HG03469 (cell line): ENCODE measurements around the gene GPX2.

Experiments used
- ATAC-seq: cut with Tn5 transposase; IDR thresholded peaks from one replicate; pipeline ENCODE4 v1.9.1; 2021; ENCODE audit warnings: mild to moderate bottlenecking, moderate library complexity, moderate number of reproducible peaks; ENCODE audit not compliant: unreplicated experiment

The GPX2 gene

DNA sequence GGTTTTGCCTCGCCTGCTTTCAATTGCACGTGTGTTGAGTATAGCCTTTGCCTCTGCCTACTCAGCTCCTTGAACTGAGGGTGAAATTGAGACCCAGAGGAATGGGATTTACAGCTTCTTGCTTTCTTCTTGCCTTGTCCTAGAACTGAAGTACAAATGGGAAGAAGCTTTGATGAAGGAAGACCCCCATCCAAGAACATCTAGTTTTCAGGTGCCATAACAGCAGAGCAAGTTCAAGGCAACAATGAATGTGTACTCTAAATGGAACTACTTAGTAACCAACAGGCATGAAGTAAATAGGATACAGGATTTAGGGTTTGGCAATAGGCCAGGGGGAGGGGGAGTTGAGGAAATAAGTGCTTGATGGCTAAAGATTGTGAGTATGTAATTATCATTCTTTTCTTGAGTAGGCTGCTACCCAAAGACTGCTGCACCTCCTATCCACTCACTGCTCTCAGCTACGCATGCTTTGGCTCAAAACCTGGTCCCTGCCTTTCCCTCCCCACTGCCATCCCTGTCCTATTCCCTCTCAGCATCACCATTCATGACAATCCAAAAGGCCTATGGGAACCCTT is 2.1 kb downstream of the GPX2 start:
- ATAC-seq: no peak

DNA sequence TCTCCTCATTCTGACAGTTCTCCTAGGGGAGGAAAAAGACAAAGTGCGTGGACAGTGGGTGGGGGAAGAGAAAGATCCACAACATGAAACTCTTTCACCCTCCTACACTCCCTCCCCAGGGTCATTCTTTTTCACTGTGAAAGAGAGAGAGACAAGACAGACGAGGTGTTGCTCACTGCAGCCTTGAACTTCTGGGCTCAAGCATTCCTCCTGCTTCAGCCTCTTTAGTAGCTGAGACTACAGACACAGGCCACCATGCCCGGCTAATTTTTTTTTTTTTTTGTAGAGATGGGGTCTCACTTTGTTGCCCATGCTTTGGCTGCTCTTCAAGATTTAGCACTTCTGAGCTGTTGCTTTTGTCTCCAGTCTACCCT is 2.7 kb downstream of the GPX2 start:
- no peak for ATAC-seq

DNA sequence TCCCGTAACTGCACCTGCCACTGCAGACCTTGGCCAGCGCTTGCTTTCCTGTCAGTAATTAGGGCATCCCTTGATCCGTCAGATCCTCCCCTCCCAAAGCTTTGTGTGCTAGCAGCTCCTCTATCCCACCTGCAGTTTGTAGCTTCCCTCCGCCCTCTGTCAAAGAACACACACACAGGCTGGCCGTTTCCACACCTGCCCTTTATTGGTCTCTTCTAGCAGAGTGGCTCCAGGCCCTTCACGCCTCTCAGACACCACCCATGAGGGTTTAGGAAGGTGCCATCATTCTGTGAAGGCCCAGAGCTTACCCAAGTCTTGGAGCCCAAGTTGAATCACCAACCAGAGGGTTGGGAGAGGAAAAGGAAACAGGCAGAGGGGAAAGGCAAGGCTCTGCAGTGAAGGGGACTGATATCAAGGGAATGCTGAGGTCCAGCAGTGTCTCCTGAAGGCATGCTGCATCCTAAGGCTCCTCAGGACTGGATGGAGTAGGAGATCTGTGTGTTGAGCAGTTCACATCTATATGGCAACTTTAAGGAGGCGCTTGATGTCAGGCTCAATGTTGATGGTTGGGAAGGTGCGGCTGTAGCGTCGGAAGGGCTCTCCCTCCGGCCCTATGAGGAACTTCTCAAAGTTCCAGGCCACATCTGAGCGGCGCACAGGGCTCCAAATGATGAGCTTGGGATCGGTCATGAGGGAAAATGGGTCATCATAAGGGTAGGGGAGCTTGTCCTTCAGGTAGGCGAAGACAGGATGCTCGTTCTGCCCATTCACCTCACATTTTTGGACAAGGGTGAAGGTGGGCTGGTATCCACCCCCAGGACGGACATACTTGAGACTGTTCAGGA is 3.4 kb downstream of the GPX2 start:
- no peak for ATAC-seq

DNA sequence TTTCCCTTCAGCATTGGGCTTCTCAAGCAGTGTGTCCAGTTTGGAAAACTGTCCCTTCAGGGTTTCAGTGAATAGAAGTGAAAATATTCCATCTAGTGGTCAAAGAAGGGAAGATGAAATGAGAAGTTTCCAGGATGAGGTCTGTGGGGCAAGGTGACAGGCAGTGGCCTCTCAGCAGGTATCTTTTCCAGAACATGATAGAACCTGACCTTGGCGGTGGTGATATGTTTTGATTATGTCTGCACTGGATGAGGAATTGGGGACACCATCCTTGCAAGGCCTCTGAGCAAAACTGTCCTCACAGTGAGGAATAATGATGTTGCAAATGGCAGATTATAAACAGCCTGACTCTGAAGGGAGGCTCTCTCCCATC is 4.7 kb downstream of the GPX2 start:
- ATAC-seq: no peak

DNA sequence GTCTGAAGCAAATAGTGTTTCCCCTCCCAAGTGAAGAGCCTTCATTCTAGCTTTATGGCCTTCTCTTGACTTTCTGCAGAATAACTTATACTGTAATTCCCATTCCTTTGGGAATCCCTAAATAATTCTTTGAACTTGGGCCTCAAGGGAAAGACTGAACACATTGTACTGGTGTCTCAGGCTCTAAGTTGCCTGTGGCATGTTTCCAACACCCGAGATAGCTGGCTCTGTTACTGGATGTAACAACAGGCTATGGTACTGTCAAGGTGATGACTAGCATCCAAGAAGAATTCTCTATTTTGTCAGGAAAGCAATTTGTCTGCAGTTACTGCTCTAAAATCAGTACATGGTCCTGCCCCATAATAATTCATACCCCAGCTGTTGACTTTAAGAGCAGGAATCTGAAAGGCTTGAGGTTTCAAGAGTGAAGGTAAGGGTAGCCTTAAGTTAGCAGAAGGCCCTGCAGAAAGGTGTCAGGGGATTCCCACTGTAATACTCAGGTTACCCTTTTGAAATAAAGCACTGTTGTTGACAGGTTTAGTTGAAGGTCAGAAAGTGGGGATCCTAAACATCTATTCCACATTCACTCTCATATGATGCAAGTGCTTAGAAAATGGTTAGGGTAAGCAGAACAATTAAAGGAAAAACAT is 5.2 kb downstream of the GPX2 start:
- no peak for ATAC-seq

DNA sequence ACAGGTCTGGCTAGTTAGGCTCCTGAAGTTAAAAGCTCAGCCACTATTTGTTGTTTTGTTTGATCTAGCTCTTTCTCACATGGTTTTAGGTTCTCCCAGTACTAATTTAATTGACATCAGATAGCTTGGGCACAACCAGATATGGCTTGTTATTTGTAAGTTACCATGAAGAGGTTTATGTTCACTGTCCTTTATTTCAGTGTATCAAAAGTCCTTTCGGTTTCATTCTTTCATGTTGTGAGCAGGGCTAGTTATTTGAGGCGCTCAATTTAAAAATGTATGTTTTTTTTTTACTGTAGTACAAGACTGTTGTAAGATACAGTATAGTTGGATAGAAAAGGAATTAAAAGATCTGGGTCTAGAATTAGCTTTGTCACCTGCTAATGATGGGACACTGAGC is 7.0 kb downstream of the GPX2 start:
- no peak for ATAC-seq

DNA sequence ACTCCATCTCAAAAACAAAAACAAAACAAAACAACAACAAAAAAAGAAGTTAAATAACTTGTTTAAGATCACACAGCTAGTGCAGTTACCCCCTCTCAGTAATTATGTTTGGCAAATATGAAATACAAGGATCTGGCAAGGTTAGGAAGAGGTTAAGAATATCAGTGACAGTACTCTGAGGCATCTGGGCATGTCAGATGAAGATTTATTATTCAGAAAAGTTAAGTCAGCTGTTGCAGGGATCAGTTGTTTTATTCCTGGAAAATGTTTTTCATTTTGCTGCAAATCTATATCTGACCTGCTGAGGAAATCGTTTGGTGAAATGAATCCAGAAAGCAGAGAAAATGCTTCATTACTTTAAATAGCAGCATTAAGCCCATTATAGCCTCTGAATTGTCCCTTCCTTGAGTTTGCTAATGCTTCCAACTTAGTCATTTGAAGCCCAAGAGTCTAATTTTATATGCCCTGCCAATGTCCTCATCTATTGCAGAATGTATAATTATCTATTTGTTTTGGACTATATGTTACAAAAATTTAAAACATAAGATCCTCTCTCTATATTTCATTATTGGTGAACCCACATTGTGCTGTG is 8.1 kb downstream of the GPX2 start:
- no peak for ATAC-seq

DNA sequence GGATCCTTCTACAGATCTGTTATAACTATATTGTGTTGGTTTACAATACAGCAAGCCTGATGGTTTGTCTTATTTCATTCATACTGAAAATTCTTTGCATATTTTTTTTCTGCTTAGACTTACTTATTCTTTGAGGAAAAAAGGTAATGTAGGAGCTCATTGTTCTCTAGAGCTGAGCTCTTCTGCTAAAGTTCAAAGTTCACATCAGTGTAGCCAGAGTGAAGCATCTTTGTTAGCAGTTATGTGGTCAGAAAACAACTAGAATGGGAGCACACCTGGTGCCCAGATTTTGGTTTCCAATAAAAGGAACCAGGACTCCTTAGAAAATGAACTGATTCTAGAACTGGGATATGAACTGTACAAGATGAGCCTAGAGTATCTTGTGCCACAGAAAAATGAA is 10.3 kb downstream of the GPX2 start:
- ATAC-seq: no peak

DNA sequence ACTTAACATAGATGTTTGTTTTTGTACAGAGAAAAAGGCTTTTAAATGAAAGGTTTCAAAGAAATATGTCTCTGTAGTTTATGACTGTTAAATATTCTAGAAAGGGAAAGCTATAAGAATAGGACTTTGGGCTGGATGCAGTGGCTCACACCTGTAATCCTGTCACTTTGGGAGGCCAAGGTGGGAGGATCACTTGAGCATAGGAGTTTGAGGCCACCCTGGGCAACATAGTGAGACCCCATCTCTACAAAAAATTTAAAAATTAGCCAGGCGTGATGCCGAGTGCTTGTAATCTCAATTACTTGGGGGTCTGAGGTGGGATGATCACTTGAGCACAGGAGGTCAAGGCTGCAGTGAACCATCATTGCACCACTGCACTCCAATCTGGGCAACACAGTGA is 11.4 kb downstream of the GPX2 start:
- no peak for ATAC-seq

DNA sequence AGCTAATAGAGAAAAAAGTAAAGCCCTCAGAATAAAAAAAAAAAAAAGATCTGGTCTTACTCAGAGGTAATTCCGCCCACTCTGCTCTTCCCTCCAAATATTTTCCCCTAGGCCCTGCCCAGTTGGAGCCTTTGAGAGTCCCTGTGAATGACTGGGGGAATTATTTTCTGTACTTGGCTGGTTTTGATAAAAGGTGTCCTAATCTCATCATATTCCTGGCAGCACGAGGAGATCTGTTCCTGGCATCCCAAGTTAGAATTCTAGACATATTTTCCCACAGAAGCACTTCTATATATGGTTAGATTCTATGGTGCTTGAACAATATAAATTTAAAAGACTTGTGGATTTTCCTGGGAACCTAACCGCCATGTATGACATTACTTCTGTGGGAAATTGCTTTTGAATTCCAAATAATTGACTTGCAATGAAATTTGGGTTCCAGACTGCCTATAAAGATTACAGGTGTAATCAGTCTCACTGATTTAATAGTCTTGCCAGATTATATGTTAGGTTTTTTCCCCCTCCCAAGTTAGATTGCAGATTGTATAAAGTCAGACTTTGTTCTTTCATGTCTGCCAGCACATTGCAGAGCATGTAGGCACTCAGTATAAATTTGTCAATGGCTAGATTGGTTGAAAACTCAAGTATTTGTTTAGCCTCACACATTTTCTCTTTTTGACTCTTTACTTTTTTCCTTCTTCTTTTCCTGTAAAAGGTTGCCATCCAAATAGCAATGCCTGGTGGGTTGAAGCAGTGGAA is 12.3 kb downstream of the GPX2 start:
- no peak for ATAC-seq

DNA sequence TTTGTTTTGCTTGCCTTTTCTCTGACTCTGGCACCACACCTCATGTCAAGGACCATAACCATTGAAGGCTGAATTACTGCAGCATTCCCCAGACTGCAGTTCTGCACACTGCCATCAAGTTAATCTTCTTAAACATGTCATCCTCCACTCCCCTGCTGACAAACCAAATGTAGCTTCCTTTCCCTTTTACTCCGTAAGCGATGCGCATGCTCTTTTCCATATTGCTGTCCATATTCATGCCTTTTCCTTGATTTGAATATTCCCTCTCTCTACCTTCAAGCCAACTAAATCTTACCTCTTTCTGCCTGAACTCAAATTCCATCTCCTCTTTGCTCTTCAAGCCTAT is 13.6 kb downstream of the GPX2 start:
- ATAC-seq: no peak

DNA sequence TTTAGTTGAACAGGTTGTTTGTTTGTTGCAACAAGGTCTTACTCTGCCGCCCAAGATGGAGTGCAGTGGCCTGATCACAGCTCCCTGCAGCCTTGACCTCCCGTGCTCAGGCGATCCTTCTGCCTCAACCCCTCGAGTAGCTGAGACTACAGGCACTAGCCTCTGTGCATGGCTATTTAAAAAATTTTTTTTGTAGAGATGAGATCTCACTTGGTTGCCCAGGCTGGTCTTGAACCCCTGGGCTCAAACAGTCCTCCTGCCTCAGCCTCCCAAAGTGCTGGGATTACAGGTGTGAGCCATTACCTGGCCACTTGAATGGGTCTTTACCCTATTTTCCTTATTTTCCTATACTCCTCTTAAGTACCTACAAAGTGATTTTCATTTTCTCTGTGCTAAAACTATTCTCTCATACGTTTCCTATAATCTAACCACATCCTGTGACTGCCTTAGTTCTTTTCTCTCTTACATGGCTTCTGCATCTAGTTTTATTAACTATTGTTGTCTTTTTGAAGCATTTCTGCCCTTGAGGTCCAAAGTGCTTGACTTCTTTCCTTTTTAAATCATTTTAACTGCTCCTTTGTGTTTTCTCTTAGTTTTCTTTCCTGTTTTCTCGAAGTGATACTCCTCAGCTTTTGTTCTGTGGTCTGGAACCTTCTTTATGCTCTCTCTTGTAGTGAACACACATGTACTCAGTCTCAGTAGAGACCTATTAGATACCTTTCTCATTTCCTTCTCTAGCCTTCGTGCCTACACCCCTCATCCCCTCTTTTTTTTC is 14.1 kb downstream of the GPX2 start:
- ATAC-seq: peak; percentile 56

DNA sequence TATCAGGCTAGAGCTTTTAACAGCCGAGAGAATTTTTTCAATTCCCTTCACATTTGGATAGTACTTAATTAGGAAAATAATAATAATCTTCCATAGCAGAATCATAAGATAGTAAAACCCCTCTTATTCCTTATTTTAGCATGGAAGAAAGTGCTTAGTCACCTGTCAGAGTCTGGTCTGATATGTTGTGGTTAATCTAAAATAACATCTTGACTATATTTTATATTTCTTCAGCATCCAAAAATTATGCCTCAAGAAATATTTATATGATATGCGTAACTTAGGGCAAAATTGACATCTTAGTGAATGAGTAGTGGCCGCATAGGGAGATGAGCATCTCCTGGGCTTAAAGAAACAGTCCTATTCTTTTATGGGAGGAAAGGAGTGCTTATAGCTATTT is 15.5 kb downstream of the GPX2 start:
- ATAC-seq: no peak

DNA sequence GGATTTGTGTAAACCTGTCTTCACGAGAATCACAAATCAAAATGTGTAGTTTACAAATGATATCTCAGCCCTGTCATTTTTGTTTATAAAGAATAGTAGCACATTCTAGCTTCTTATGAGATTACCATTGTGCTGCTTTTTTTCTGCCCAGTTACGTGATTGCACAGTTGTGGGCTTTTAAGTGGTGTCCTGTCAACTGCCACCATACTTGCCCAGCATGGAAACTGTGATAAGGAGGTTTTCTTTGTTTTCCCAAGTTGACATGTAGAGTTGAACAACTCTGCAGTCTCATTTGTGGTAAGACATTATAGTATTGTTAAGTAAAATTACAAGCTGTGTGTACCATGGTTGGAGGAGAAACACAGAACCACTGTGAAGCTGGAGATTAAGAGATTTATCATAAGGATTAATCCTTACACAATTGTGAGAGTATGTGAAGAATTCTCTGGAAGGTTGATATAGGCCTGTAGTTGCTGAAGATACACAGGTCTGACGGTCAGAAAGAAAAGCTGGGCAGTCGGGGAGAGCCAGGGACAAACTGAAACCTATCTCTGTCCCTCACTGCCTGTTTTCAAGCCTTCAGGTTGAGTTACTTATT is 16.0 kb downstream of the GPX2 start:
- no peak for ATAC-seq

DNA sequence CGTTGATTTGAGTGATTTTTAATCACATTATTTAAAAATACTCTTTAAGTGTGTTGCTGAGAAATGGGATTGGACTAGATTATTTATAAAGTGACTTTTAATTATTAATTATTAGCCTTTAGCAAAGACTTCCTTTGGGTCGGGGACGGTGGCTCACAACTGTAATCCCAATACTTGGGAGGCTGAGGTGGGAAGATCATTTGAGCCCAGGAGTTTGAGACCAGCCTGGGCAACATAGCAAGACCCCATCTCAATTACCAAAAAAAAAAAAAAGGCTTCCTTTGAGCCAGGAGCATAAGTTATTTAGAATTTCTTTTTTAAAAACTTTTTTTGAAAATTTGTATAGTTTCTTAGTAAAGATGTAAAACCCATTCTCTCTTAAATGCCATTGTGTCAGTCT is 19.5 kb downstream of the GPX2 start:
- no peak for ATAC-seq

DNA sequence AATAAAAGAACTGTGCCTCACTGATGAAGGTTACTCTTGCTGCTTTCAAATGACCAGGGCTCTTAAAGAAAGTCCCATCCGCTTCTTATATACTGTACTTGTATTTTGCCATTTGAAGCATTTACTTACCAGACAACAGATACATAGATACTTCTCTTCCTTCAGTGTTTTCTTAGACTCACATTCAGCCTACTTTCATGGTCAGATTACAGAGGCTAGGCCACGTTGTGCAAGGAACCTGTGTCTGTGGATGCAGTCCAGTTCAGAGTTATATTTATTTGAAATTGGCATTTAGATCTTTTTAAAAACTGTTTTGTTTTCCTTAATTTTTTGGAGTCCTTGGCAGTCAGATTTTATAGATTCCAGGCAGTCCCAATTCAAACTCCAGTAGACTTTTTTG is 22.1 kb downstream of the GPX2 start:
- ATAC-seq: no peak

DNA sequence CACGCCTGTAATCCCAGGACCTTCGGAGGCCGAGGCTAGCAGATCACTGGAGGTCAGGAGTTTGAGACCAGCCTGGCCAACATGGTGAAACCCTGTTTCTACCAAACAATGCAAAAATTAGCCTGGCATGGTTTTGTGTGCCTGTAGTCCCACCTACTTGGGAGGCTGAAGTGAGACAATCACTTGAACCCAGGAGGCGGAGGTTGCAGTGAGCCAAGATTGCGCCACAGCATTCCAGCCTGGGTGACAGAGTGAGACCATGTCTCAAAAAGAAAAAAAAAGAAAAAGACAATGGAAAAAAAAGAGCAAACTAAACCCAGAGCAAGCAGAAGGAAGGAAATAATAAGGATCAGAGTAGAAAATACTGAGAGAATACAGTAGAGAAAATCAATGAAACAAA is 22.9 kb downstream of the GPX2 start:
- ATAC-seq: no peak

DNA sequence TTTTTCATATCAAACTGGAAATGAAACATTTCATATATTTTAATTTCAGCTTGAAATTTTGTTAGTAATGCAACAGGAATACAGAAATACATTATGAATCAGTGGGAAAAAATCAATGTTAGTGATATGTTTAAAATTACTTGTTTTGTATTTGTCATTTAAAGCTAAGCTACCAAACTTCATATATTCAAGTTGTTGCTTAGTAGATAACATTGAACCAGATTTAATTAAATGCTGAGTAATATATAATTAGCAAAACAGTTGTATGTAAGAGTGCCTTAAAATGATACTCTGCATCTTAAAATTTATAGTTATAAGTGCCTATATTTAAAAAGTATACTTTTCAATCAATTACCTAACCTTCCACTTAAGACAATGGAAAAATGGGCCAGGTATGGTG is 23.3 kb downstream of the GPX2 start:
- no peak for ATAC-seq

DNA sequence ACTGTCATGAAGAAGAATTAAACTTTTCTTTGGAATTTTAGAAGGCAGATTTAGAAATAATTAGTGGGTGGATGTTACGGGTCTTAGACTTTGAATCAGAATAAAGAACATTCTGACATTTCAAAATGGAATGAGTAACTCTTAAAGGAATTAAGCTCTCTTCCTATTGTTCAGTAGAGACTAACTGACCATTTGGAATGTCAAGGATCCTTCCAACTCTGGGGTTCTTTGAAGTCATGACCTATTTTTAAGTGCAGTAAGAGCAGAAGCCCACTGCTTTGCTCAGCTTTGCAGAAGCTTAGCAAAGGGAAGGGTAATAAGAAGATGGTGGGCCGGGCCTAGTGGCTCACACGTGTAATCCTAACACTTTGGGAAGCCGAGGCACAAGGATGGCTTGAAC is 24.3 kb downstream of the GPX2 start:
- no peak for ATAC-seq

DNA sequence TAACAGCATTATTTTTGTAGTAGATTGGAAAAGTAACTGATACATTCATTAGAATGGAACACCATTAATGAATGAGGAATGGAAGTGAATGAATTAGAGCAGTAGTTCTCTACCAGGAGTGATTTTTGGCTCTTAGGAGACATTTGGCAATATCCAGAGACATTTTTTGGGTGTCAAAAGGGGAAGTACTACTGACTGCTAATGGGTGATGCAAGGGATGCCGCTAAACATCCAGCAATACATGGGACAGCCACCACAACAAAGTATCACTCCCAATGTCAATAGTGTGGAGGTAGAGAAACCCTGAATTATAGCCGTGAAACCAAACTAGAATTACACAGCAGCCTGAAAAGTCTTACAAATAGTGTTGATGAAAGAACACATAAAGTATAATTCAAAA is 26.7 kb downstream of the GPX2 start:
- no peak for ATAC-seq
